ENCODE measurements around the gene BBS7. TPM values are rescaled to one million over a fixed set of nuclear protein-coding genes. Genes with fewer than 3 reads are reported as not detected.

Gene BBS7
- total RNA-seq, 1 donor from 2014 or later = 44.4 TPM

DNA sequence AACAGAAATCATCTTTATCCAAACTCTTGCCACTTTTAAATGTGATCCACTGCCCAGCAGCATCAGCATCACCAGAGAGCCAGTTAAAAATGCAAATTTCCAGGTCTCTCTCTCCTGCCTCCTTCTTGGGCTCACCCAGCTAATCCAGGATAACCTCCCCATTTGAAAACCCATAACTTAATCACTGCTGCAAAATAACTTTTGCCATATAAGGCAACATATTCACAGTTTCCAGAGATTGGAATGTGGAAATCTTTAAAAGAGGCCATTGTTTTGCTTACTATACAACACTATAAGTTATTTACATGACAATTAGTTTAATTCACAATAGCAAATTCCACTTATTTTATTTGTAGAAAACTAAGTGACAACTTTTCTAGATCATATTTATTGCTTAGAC is 74.0 kb downstream of the BBS7 start:
- no peak for FAIRE-seq

DNA sequence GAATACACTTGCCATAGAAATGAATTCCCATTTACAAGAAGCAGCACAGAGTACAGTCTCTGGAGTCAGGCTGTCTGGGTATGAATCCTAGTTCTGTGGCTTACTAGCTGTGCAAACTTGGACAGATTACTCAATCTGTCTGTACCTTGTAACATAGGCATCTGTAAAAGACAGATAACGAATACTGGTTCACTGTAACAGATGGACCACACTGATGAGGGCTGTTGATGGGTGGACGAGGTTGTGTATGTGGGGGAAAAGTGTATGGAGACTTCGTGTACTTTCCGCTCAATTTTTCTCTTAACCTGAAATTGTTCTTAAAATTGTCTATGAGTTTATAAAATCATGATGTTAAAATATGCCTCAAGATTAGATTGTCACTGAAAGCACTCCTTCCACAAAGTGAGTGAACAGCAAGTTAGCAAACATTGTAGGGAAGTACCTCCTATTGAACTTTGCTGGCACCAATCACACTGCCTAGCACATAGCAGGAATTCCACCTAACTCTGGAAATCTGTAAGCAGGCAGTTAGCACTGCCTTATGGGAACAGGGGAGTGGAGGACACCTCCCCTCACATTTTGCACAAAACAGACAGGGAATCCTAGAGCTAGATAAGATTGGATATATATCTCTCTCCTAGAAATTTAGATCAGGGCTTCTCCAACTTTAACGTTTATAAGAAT is 75.6 kb downstream of the BBS7 start:
- FAIRE-seq (no peak), DNase-seq (ENCODE audit: low spot score in 2 of 2) (no peak)

More for the DNA sequence above, 74.0 kb downstream of the BBS7 start:
- no peak for DNase-seq (ENCODE audit: low spot score in 2 of 2)

DNA sequence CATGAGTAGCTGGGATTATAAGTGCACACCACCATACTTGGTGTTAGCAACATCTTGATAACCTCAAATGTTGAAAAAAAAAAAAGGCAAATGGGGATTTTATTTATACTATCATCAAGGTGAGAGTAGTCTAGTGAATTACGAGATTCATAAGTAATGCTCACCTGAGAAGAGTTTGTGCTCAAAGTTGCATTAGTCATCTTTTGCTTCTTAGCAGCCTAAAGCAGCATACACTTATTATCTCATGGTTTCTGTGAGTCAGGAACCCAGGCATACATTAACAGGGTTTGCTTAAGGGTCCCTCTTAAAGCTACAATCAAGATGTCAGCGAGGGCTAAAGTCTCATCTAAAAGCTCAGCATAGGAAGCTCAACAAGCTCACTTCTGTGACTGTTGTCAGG is 77.3 kb downstream of the BBS7 start:
- no peak for FAIRE-seq
- DNase-seq (ENCODE audit: low spot score in 2 of 2) = no peak

DNA sequence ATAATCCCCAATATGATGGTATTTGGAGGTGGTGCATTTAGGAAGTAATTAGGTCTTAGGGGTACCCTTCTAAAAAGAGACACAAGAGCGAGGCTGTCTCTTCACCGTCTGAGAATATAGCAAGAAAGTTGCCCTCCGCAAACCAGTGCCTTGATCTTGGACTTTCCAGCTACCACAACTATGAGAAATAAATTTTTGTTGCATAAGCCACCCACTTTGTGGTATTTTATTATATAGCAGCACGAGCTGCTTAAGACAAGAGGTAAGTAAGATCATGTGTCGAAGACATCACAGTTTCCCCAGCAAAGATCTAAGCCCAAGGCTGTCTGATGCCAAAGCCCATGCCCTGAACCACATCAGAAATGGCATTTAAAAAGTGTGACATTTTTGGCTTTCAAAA is 78.8 kb downstream of the BBS7 start:
- FAIRE-seq (no peak), DNase-seq (ENCODE audit: low spot score in 2 of 2) (no peak)

DNA sequence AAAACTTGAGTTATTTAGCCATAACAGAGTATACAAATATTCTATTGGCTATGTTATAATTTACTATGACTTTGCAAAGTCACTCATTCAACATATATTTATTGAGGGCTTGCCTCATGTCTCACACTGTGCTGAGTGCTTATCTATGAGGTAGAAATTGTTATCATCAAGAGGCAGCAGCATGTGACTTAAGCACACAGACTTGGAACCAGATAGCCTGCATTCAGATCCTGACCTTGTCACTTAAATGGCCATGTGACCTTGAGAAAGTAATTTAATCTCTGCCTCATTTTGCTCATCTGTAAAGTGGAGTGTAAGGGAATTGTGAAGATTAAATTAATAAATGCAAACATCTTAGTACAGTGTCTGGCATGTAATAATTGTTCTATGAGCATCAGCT is 79.3 kb downstream of the BBS7 start:
- no peak for DNase-seq (ENCODE audit: low spot score in 2 of 2)
- no peak for FAIRE-seq

DNA sequence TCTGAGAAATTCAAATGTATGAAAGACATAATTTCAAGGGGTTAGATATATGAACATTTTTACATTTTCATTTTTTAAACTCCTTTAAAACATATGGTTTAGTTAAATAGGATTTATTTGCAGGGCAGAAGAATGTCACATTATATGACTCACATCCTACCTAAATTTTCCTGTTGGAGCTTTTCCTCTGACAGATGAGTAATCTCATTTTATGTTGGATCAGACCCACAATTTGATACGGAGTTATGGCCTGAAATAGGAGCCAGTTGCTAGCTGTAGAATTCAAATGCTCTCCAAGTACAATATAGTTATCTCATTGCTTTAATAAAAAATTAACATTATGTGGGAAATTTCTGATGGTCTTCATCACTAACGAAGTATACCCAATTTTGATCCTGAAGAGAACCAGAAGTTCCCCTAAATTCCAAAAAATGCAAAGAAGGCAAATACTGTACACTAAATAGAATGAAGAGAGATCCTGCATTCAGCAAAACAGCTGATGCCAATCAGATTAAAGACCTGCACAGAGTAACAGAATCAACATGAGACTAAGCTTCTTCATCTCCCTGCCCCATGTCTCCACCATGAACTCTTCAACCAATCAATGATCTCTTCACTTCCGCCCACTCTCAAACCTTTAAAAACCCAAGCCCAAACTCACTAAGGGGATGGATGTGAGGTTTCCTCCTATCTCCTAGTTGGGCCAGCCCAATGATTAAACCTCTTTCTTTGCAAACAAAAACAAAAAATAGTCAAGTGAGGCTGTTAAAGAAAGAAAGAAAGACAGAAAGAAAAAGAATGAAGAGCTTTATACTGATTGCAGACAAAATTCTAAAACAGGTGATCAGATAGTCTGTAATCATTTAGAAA is 80.1 kb downstream of the BBS7 start:
- DNase-seq (ENCODE audit: low spot score in 2 of 2) = no peak
- FAIRE-seq = no peak

DNA sequence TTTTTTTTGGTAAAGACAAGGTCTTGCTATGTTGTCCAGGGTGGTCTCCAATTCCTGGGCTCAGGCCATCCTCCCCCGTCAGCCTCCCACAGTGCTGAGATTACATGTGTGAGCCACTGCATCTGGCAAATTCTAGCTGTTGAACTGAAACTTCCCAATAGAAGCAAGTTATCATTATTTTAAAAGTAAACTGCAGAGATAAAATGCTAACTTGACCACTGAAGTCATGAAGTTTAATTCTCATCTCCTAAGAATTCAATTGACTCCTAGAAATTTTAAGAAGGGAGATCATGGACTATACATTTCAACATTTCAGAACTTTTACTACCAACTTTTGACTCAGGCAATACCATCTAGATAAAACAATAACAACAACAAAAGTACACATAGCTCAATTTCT is 80.8 kb downstream of the BBS7 start:
- FAIRE-seq (no peak), DNase-seq (ENCODE audit: low spot score in 2 of 2) (no peak)

DNA sequence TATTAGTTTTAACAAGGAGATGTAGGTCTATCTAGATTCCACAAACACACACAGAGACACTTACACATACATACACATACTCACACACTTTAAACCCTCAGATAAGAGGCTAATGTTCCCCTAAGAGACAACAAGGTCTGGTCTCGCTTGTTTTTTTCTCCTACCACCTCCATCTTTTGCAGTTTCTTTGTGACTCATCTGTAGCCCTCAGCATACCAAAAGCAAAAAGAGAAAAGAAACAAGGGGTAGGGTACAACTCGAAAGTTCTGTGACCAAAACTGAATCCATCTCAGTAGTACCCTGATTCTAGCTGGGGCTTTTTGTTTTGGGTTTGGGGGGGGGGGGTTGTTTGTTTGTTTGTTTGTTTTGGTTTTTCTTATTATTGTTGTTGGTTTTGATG is 81.4 kb downstream of the BBS7 start:
- FAIRE-seq = no peak
- DNase-seq (ENCODE audit: low spot score in 2 of 2) = no peak

DNA sequence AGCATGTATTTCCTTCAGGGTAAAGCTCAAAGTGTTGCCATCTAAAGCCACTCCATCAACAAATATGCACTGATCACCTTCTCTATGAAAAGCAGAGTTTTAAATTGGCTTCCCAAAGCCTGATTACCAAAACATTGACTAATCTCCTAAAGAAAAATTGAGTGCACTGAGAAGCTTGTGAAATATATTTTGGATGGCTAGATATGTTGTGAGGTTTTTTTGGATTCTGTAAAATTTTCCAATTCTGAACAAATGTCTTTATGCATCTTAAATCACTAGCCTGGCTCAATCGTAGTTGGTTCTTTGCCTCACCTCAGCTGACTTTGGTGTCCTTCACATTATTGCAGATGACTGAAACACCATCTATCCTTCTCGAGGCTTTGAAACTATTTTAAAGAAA is 84.1 kb downstream of the BBS7 start:
- FAIRE-seq (no peak), DNase-seq (ENCODE audit: low spot score in 2 of 2) (no peak)

DNA sequence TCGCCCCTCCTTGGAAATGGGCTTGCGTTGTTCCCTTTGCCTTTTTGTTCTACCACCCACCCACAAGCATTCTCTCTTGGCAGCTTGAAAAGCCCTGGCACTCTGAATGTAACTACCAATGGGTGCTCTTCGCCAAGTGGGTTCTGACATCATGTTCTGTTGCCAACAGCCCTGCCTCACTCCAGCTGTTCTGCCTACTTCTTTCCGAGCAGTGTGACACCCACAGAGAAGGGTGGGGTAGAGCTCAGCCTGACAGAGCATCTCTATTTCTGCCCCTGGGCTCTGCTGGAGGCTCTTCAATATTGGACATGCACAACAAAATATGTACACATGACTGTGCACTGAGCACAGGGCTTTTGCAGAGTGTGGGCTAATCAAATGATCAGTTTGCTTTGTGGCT is 84.8 kb downstream of the BBS7 start:
- no peak for FAIRE-seq

DNA sequence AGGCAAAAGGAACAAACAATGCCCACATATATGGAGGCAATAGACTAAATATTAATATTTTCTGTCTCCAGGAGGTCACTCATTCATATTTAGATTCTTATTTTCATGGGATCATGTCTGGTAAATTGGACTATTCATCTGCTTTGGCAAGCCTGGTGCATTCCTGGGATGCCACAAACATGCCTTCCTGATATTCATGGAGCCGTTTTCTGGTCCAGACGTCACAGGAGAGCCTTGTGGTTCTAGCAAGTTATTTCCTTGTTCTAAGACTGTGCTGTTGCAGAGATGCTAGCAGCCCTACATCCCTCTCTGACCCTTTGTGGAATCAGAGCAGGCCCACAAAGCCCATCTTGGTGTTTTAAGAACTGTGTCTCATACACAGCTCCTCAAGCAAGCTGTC is 85.3 kb downstream of the BBS7 start:
- no peak for FAIRE-seq
- DNase-seq (ENCODE audit: low spot score in 2 of 2) = no peak

More for the DNA sequence above, 84.8 kb downstream of the BBS7 start:
- no peak for DNase-seq (ENCODE audit: low spot score in 2 of 2)

DNA sequence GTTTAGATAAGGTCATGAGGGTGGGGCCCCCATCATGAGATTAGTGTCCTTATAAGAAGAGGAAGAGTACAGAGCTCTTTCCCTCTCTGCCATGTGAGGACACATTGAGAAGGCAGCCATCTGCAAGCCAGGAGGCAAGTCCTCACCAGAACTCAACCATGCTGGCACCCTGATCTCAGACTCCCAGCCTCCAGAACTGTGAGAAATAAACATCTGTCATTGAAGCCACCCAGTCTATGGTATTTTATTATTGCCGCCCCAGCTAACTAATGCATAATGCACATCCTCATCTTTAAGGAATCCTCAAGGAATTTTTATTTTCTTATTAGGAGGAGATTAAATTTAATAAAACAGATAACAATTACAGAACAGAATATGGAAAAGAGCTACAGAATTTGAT is 85.9 kb downstream of the BBS7 start:
- FAIRE-seq = no peak

DNA sequence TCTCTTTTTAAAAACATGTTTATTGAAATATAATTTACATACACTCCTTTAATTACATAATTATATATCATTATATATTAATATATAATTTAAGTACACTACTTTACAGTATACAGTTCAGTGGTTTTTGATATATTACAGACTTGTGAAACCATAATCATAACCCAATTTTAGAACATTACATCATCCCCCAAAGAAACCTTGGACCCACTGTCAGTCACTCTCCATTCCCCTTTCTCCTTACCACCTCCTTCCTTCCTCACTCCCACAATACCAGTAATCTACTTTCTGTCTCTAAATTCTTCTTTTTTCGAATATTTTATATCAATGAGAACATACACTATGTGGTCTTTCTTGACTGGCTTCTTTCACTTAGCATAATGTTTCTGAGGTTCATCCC is 87.1 kb downstream of the BBS7 start:
- no peak for FAIRE-seq
- DNase-seq (ENCODE audit: low spot score in 2 of 2) = no peak

More for the DNA sequence above, 85.9 kb downstream of the BBS7 start:
- DNase-seq (ENCODE audit: low spot score in 2 of 2) = no peak

DNA sequence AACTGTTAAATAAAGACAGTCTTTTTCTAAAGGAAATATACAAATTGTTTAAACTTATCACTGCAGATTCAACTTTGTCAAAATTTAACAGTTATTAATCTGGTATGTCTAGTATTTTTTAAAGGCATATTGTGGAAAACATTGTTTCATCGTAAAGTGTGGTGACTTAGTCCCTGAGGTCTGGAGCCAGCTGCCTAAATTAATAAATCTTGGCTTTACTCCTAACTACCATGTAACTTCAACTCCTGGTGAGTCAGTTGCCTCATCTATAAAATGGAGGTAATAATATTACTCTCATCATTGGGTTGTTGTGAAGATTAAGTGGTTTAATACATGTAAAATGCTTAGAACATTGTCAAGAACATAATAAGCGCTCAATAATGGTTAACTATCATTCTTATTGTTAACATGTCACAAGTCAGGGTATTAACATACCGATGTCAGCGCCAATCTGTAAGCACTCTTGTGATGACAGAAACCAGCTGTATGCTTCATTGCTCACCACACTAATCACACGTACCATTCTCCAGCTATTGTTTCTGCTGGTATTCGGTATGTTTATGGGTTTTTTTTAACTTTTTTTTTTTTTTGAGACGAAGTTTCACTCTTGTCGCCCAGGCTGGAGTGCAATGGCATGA is 91.2 kb downstream of the BBS7 start:
- DNase-seq (ENCODE audit: low spot score in 2 of 2) (no peak), FAIRE-seq (no peak)

DNA sequence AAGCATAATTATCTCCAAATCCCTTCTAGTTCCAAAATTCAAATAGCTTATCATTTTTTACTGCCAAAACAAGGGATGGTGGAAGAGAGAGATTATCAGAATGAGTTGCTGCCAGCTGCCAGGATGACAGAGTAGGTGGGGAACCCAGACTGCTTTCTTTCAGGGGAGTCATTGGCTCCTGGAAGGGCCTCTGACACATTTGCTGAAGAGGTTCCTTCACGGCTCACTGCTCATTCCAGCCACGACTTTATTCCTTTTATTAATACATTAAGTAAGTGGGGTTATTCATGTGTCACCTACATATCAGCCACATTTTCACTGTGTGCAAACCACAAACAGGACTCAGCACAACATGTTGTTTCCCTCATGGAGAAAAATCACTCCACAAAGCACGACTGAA is 92.6 kb downstream of the BBS7 start:
- no peak for FAIRE-seq
- DNase-seq (ENCODE audit: low spot score in 2 of 2) = no peak

DNA sequence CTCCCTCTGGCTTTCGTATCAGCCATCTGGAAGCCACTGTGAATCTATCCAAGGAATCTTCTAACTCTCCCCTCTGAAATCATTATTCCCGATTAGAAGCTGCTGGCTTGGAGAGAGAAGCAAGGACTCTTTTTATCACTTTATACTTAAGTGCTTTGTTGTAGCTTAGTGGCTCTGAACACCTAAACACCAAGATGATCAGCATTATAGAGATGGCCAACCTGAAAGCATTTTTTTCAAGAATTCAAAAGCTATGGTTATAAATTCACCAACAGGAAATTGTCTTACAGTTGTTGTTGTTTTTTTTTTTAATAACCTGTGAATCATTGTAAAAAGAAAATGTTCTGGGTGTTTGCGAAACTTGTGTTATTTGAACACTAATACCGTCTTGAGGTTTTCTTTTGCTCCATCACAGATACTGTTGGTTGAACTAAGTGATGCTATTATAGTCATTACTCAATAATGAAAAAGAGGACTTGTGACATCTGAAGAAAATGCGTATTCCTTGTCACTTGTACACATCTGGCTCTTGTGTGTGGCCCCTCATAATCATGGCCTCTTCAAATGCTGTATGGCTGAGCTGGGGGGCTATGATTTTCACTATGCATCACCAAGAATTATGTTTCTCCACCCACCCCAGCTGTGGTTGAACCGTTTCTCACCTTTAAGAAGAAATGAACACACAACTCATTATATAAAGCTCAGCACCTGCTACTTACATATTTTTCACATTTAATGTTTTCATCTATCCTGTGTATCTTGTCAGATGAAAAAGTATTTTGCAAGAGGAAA is 93.5 kb downstream of the BBS7 start:
- no peak for FAIRE-seq

More for the DNA sequence above, 93.5 kb downstream of the BBS7 start:
- DNase-seq (ENCODE audit: low spot score in 2 of 2) = no peak

Other genes starting within 250 kb of the BBS7 start
- gene ANXA5, start 173.5 kb downstream of the BBS7 start, total RNA-seq = 31.8 TPM
- gene SMIM43, start 105.3 kb downstream of the BBS7 start, total RNA-seq = 4.5 TPM
- gene EXOSC9, start 69.2 kb downstream of the BBS7 start, total RNA-seq = 27.3 TPM
- 6.9 TPM for gene CCNA2, start 46.6 kb downstream of the BBS7 start, total RNA-seq
- 9.4 TPM for gene TRPC3, start 81.6 kb upstream of the BBS7 start, total RNA-seq

Measured in frontal cortex (tissue), 4 donors.